Purkinje cell (primary cell): ENCODE measurements around the gene PHLDB2. TPM values are rescaled to one million over a fixed set of nuclear protein-coding genes. Genes with fewer than 3 reads are reported as not detected.

ENCODE experiments used
- polyA plus RNA-seq: library from polyadenylated mRNA; unstranded; fragments of >200 nt; fragmentation: Nextera tagmentation; gene quantifications from 2 replicates; pipeline ENCODE4 v1.2.1, GENCODE V29; 2014

Gene PHLDB2
- 0.55 and 0.77 TPM in 2 replicates for polyA plus RNA-seq

DNA sequence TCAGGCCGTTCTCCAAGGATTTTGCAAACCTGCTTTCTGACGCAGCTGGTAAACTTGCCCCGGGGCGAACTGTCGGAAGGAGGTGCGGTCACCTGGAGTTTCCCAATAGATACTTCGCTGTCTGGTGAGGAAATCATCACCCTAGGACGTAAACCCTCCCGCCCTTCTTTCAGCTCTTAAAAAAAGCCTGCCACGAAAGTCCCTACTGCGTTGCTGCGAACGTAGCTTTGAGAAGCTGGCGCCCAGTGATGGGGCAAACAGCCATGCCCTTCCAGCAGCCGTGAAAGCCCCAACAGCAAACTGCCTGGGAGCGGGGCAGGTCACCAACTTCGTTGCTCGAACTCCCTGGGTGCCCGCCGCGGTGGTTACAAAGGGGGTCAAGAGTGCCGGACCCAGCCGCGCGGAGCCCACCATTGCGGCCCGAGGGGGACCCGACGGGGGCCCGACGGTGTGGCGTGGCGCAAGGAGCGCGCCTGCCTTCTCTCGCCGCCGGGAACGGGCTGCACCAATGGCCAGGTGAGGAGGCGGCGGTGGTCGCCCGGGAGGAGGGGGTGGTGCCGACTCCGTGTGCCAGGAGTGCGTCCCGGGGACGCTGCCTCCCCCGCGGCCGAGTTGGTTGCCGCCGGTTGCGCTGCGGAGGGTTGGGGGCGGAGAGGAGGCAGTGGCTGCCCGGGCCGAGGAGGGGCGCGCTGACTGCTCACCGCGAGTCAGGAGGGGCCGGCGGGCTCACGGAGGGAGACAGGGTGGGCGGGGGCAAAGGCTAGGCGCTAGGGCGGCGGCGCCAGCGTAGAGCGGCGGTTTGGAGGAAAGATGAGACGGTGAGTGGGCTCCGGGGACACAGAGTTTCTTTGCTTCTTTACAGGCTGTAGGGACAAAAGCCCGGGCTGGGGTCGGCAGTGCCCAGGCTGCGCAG lies at the start of gene PHLDB2:
TSS of gene PHLDB2 (plus strand) at position 205 of the 913 bp plus-strand sequence. CDS start 24,813 bp downstream, outside the sequence.

DNA sequence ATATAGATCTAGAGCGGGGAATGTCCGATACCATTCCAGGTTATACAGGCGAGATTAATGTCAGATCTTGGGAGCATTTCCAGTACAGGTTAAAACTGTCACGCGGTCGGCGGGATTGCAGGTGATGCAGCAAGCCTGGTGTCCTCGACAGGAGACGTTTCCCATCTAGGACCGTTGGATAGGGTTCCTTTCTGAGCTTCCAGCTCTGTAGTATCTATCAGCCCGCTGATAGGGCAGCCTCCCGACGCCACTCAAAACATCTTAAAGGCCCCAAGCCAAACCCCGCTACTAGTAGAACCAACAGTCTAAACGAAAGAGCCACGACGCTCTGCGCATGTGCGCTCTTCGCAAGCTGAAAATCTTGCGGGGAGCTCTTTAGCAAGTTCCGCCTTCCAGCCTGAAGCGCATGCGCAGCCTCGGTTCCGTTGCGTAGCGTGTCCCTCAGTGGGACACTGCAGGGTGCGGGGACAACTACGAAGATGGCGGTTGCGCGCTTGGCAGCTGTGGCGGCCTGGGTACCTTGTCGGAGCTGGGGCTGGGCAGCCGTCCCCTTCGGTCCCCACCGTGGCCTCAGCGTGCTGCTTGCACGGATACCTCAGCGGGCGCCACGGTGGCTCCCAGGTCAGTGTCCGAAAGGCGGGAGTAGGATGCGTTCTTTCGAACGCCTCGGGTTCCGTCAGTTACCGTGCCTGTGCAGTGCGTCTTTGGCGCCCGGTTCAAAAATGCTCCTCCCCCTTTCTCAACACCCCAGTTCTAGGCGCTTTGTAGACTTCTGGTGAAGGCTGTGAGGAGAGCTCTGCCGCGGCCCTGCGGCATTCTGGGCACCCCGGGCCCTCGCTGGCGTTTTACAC lies 119.7 kb downstream of the PHLDB2 start, which contains the start of gene ABHD10:
TSS of gene ABHD10 (plus strand) at position 444 of the 851 bp plus-strand sequence. CDS start at position 480, 36 bp downstream.

DNA sequence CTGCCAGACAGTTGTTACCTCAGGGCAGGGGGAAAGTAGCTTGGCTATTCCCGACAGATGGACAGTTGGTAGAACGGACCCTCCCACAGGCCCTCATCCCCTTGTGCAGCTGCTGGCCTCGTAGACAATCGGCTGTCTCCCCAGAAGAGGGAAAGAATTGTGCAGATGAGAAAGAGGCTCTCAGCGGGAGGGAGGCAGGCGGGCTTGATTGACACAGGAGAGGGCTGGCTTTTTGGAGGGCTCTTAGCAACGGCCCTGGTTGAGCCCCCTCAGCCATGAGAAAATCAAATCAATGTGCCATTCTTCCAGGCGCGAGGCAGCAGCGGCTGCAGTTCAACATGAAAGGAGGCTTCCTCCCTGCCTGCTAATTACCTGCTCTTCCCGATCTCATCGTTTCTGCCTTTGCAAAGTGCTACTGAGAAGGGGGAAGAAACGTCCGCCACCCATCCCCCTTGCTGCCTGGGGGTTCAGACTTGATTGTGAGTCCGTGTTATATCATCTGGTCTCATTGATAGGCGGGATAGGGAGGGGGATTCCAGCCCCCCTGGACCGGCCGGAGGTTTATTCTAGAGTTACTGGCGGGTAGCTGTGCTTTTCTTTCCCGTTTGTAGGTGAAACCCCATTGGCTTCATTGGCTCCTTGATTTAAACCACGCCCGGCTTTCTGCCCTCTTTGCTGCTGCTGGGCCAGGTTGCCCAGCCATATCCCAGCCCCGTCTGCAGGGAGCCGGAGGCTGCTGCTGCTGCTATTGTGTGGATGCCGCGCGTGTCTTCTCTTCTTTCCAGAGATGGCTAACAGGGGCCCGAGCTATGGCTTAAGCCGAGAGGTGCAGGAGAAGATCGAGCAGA lies 139.8 kb downstream of the PHLDB2 start, which contains the start of gene TAGLN3:
TSS of gene TAGLN3 (plus strand) at position 287 of the 848 bp plus-strand sequence. CDS start at position 788, 501 bp downstream.

Other genes starting within 250 kb of the PHLDB2 start
- 7.3 and 14.8 TPM in 2 replicates for gene PLCXD2, start 184.6 kb upstream of the PHLDB2 start, polyA plus RNA-seq
- gene ABHD10, start 119.8 kb downstream of the PHLDB2 start, polyA plus RNA-seq = 49.7 and 50.9 TPM in 2 replicates
- 15.0 and 181 TPM in 2 replicates for gene TAGLN3, start 139.7 kb downstream of the PHLDB2 start, polyA plus RNA-seq
- gene TMPRSS7, start 175.5 kb downstream of the PHLDB2 start, polyA plus RNA-seq = not detected in 2 replicates
- gene C3orf52, start 227.1 kb downstream of the PHLDB2 start, polyA plus RNA-seq = not detected in 2 replicates